Measurements from ENCODE around the gene STRA8.

Gene STRA8

GRCh38 chr7:135205850-135206249, 27.8 kb upstream of the STRA8 start:
- no peak for DNase-seq (ENCODE audit: low read depth, low spot score)
- Histone ChIP-seq H3K4me1 (ENCODE audit: insufficient read depth, insufficient read length) (peaks cover 2% of the 10 kb centered on the region), H3K4me3 (ENCODE audit: insufficient read length, low read depth) (no peak overlapping the region), H3K27me3 (ENCODE audit: insufficient read depth, insufficient read length) (peaks cover 6% of the 10 kb centered on the region), H3K9ac (ENCODE audit: insufficient read length, low read depth) (no peak overlapping the region), H3K36me3 (ENCODE audit: insufficient read depth, insufficient read length, low read length) (peaks cover 44% of the 10 kb centered on the region), H3K9me3 (ENCODE audit: insufficient read depth, low read length) (no peaks in the 10 kb centered on the region)
- TF ChIP-seq SUZ12 (IDR thresholded peaks at IDR 0.05; ENCODE audit: extremely low read depth, insufficient read depth, insufficient read length): no peak
- no peak for TF ChIP-seq YY1 (IDR thresholded peaks at IDR 0.05; ENCODE audit: insufficient read depth, insufficient read length)
- TF ChIP-seq ZNF274 (IDR thresholded peaks at IDR 0.05; ENCODE audit: low read depth, low read length): no peak

DNA sequence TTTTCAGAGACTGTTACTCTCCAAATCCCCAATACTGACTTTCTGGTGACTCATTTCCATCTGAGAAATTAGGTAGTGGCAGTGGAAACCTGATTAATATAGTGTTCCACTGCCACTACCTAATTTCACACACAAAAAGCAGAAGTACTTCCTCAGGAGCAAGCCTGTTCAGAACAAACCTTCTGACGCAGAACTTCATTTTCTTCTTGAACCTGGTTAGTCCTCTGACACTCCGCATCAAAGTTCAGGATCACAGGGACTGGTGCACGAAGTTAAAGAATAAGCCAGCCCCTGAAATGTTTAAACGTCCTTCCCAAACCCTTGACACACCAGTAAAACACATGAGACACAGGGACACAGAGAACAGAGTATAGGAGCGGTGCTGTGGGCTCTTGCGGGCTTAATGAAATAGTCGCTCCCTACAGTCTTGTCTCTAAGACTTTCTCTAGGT, 26.7 kb upstream of the STRA8 start:
- Histone ChIP-seq H3K36me3 (ENCODE audit: insufficient read depth, insufficient read length, low read length) (peaks cover 43% of the 10 kb centered on the region), H3K9ac (ENCODE audit: insufficient read length, low read depth) (no peak overlapping the region), H3K4me1 (ENCODE audit: insufficient read depth, insufficient read length) (peaks cover 2% of the 10 kb centered on the region), H3K9me3 (ENCODE audit: insufficient read depth, low read length) (no peaks in the 10 kb centered on the region), H3K4me3 (ENCODE audit: insufficient read length, low read depth) (no peak overlapping the region), H3K27me3 (ENCODE audit: insufficient read depth, insufficient read length) (peaks cover 9% of the 10 kb centered on the region)
- TF ChIP-seq YY1 (IDR thresholded peaks at IDR 0.05; ENCODE audit: insufficient read depth, insufficient read length) (no peak), SUZ12 (IDR thresholded peaks at IDR 0.05; ENCODE audit: extremely low read depth, insufficient read depth, insufficient read length) (no peak), ZNF274 (IDR thresholded peaks at IDR 0.05; ENCODE audit: low read depth, low read length) (no peak)
- no peak for DNase-seq (ENCODE audit: low read depth, low spot score)

DNA sequence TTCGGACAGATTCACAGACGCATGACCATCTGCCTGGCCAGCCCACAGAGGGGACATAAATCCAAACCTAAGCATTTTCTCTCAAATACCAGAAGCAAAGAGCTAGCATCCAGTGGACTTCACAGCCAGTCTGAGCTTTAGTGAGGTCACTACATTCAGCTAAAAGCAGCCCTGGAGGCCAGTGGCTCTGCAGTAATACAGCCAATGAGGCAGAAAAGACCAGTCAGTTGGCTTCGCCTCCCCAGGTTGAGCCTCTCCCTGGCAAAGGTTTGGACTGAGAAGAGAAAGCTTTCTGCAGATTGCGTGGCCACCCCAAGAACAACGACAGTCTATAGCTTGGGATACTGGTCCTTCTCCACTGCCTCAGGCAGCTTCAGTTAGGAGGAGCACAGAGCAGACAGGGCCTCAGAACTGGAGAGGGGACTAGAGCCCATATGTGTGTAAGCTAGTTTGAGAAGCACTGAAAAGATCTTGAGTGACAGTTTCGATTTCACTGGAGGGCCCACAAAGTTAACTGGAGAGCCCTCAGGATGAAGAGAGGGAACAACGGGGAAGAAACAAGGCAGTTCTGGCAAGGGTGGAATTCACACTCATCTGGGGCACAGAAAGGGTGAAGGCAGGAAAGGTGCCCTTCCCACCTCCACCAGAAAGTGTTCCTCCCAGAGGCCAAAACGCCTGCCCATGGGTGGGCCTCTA, 26.1 kb upstream of the STRA8 start:
- H3K4me1 ChIP-seq (ENCODE audit: insufficient read depth, insufficient read length): peaks cover 2% of the 10 kb centered on the region
- DNase-seq (ENCODE audit: low read depth, low spot score): no peak
- peaks cover 9% of the 10 kb centered on the region for H3K27me3 ChIP-seq (ENCODE audit: insufficient read depth, insufficient read length)
- H3K9me3 ChIP-seq (ENCODE audit: insufficient read depth, low read length): no peaks in the 10 kb centered on the region
- no peak overlapping the region for H3K4me3 ChIP-seq (ENCODE audit: insufficient read length, low read depth)
- H3K9ac ChIP-seq (ENCODE audit: insufficient read length, low read depth): no peak overlapping the region
- TF ChIP-seq SUZ12 (IDR thresholded peaks at IDR 0.05; ENCODE audit: extremely low read depth, insufficient read depth, insufficient read length) (no peak), YY1 (IDR thresholded peaks at IDR 0.05; ENCODE audit: insufficient read depth, insufficient read length) (no peak), ZNF274 (IDR thresholded peaks at IDR 0.05; ENCODE audit: low read depth, low read length) (no peak)
- H3K36me3 ChIP-seq (ENCODE audit: insufficient read depth, insufficient read length, low read length): peaks cover 38% of the 10 kb centered on the region

DNA sequence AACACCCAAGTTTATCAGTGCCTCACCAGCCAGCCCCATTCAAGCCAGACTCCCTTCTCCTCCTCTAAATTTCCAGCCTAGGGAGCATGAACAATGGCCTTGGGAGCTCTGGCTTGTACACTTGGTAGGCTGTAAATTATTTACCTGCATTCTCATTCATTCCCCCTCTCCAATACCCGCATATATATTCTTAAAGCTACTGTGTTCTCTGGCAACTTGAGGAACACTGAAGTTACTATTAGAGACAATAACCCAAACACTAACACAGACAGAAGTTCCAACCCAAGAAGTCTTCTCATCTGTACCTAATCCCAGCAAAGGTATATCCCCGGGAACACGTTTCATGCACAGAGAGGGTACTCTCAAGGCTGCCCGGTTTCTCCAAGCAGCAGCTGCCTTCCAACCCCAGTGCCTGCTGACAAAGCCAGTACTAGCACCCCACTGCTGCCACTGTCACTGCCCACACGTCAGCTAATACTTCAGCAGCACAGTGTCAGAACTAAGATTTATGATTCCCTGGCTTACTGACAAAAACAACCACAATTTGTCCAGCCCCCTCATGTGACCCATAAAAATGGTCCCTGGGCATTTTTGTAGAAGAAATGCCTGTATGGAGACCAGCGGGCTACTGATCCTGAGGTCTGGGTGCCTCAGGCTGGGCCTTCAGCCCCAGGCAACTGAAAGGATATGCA, 25.4 kb upstream of the STRA8 start:
- peaks cover 34% of the 10 kb centered on the region for H3K36me3 ChIP-seq (ENCODE audit: insufficient read depth, insufficient read length, low read length)
- peaks cover 2% of the 10 kb centered on the region for H3K4me1 ChIP-seq (ENCODE audit: insufficient read depth, insufficient read length)
- H3K9me3 ChIP-seq (ENCODE audit: insufficient read depth, low read length): no peaks in the 10 kb centered on the region
- no peak for DNase-seq (ENCODE audit: low read depth, low spot score)
- no peak overlapping the region for H3K4me3 ChIP-seq (ENCODE audit: insufficient read length, low read depth)
- peaks cover 9% of the 10 kb centered on the region for H3K27me3 ChIP-seq (ENCODE audit: insufficient read depth, insufficient read length)
- no peak overlapping the region for H3K9ac ChIP-seq (ENCODE audit: insufficient read length, low read depth)
- TF ChIP-seq SUZ12 (IDR thresholded peaks at IDR 0.05; ENCODE audit: extremely low read depth, insufficient read depth, insufficient read length) (no peak), YY1 (IDR thresholded peaks at IDR 0.05; ENCODE audit: insufficient read depth, insufficient read length) (no peak), ZNF274 (IDR thresholded peaks at IDR 0.05; ENCODE audit: low read depth, low read length) (no peak)

DNA sequence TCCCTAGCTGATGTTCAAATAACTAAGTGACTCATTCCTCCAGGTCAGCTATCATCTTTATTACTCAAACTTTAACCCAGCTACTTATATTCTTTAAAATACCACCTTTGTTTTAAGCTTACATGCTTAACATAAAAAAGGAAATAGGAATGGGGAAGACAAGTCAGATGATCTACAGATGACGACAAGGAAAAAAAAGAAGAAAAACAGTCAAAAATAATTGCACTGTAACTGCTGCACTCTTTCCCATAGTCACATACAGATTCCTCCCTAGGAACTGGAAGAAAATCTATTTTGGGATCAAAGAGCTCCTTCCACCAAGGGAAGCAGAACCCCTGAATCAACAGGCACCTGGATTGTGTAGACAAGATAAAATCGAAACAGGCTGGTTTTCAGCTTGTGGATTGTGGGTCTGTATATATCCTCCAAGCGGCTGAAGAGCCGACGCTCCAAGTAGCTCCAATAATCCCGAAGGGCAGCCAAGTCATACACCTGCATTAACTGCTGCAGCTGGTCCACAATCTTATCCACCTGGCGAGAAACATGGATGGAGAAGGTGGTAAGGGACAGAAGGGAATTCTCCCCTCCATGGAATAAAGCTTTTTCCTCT, 24.3 kb upstream of the STRA8 start:
- peaks cover 9% of the 10 kb centered on the region for H3K27me3 ChIP-seq (ENCODE audit: insufficient read depth, insufficient read length)
- TF ChIP-seq YY1 (IDR thresholded peaks at IDR 0.05; ENCODE audit: insufficient read depth, insufficient read length): no peak
- TF ChIP-seq SUZ12 (IDR thresholded peaks at IDR 0.05; ENCODE audit: extremely low read depth, insufficient read depth, insufficient read length): no peak
- TF ChIP-seq ZNF274 (IDR thresholded peaks at IDR 0.05; ENCODE audit: low read depth, low read length): no peak
- no peak overlapping the region for H3K9ac ChIP-seq (ENCODE audit: insufficient read length, low read depth)
- H3K36me3 ChIP-seq (ENCODE audit: insufficient read depth, insufficient read length, low read length): peaks cover 23% of the 10 kb centered on the region
- no peaks in the 10 kb centered on the region for H3K9me3 ChIP-seq (ENCODE audit: insufficient read depth, low read length)
- peaks cover 2% of the 10 kb centered on the region for H3K4me1 ChIP-seq (ENCODE audit: insufficient read depth, insufficient read length)
- H3K4me3 ChIP-seq (ENCODE audit: insufficient read length, low read depth): no peak overlapping the region
- no peak for DNase-seq (ENCODE audit: low read depth, low spot score)

DNA sequence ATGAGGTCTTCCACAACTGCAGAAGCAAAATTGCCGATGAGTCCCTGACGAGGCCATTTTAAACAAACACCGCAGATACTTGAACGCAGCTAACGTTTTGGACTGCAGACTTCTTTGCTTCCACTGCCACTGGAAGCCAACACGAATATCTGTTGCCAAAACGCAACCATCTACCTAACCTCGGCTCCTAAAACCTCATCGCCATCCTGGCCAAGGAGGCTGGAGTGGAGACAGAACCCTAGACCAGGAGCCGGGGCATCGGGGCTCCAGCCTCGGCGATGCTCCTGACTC, 22.8 kb upstream of the STRA8 start:
- H3K9me3 ChIP-seq (ENCODE audit: insufficient read depth, low read length): no peaks in the 10 kb centered on the region
- peak overlapping the region; percentile 90 for H3K9ac ChIP-seq (ENCODE audit: insufficient read length, low read depth)
- H3K36me3 ChIP-seq (ENCODE audit: insufficient read depth, insufficient read length, low read length): peaks cover 10% of the 10 kb centered on the region
- no peak for DNase-seq (ENCODE audit: low read depth, low spot score)
- peak overlapping the region; percentile 78 for H3K4me3 ChIP-seq (ENCODE audit: insufficient read length, low read depth)
- H3K4me1 ChIP-seq (ENCODE audit: insufficient read depth, insufficient read length): peaks cover 2% of the 10 kb centered on the region
- TF ChIP-seq SUZ12 (IDR thresholded peaks at IDR 0.05; ENCODE audit: extremely low read depth, insufficient read depth, insufficient read length): no peak
- no peak for TF ChIP-seq YY1 (IDR thresholded peaks at IDR 0.05; ENCODE audit: insufficient read depth, insufficient read length)
- TF ChIP-seq ZNF274 (IDR thresholded peaks at IDR 0.05; ENCODE audit: low read depth, low read length): no peak
- peaks cover 9% of the 10 kb centered on the region for H3K27me3 ChIP-seq (ENCODE audit: insufficient read depth, insufficient read length)
